LHCN-M2 (cell line): ENCODE results near the gene ZCCHC2. TPM values are rescaled to one million over a fixed set of nuclear protein-coding genes. Genes with fewer than 3 reads are reported as not detected.

ENCODE experiments used
- DNase-seq: peaks from one replicate; pipeline ENCODE4 v3.0.0-alpha.2; 2012; ENCODE audit warnings: low read depth
- total RNA-seq: library from RNA; depleted of rRNA; stranded (reverse); fragments of >200 nt; gene quantifications from 2 replicates; pipeline ENCODE4 v1.2.3, GENCODE V29; 2014

Gene ZCCHC2
- total RNA-seq, 1 experiment from 2014 or later = 2.5 TPM

- DNase-seq = no peak
Measured at GRCh38 chr18:62576845-62577512, 54.2 kb downstream of the ZCCHC2 start.

GRCh38 chr18:62577765-62578164 lies 54.9 kb downstream of the ZCCHC2 start:
- DNase-seq = no peak

DNA sequence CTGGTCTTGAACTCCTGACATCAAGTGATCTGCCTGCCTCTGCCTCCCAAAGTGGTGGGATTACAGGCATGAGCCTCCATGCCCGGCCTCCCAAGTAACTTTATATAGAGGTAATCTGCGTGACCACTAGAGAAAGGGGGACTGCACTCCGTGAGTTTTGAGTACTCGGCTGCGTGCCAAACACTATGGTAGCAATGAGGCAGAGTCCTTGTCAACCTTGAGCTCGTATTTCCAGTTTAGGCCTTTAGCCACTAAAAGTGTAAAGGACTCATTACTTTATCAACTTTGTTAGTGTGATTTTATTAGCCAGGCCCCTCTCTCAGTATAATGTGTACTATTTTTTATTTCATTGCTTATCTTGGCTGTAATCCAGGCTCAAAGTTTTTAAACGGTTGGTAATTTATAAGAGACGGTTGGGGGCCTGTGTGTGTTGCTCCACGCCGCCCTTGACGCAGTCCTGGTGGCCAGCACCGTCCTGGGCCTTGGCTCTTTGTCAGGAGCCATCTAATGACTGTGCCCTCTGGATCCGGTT lies 56.2 kb downstream of the ZCCHC2 start:
- DNase-seq = no peak

DNA sequence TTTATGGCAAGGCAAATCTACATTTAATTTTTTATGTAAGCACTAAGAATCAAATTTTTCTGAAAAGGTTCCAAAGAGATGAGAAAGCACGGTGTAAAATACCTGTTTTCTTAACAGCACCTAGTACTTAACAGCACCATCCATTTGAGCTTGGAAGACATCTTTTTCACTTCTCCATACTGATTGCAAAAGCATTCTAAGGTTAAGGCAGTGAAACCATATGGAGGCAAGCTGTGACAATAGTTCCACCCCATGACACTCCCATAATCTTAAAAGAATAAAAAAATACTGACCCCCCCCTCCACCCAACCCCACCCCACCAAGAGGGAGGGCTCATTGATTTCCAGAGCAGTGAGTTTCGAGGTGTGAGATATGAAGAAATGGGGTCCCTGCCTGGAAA lies 60.6 kb downstream of the ZCCHC2 start:
- DNase-seq = no peak

DNA sequence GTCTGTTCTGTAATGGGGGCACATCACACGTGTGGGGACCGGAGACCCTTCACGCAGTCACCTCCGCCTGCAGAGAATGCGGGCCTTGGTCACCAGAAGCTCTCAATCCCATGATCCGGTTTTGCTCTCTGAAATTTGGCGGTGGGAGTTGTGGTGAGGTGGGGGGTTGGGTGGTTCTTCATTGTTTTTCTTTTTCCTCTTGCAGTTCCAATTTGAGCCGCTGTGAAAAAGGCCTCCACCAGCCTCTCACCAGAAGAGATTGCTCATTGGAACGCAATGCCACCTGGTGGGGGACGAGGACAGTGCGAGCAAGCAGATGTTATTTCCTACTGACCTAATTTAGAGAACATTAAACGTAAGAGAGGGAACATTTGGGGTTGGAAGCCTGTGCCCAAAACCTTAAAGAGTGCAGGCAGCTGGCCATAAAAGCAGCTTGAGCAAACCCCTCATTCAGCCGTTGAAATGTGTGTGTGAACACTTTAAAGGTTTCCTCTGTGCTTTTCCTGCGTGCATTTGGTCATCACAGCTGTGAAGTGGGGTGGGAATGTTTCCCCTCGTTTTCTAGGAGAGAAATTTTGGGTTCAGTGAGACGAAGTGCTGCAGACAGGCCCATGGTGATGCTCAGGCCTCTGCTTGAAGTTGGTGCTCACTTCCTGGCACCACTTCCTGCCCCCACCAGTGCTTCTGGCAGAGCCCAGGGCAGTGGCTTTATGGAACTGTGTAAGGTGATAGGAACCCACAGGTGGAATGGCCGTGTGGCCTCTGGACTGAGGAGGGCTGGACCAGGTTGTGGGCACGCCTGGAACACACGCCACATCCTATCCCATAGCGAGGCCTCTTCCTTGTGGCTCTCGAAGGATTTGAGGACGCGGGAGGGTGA lies 61.7 kb downstream of the ZCCHC2 start:
- peak; percentile 81 for DNase-seq

- DNase-seq = no peak
Measured at GRCh38 chr18:62585274-62586150, 62.7 kb downstream of the ZCCHC2 start.

GRCh38 chr18:62586151-62586774 lies 63.4 kb downstream of the ZCCHC2 start:
- peak; percentile 56 for DNase-seq

DNA sequence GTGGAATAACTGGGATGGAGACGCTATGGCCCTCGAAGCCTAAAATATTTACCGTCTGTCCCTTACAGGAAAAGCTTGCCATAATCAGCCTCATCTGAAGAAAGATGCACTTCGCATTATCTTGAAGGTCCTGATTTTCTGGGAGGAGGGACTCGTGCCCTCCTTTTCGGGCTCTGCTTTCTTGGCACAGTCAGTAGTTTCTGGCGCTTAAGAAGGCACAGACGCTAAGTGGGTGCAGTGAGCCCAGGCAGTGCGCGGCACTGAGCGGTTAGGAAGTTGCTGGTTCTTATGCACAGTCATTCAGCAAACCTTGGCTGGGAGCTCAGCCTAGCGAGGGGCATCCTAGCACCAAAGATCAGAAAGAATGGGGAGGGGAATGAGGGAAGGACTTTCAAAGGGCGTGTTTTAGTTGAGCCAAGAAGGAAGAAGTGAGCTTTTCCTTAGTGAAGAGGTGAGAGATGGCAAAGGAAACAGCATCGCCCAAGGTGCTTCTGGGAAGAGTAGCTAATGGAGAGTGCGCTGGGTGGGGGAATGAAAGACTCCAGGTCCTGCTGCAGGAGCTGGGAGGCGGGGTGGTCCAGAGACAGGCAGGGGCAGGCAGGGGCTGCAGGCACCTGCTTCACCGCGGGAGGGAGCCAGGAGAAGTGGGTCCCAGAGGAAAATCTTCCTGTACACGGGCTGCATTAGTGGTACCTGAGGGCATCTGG lies 64.1 kb downstream of the ZCCHC2 start:
- no peak for DNase-seq

- no peak for DNase-seq
Measured at GRCh38 chr18:62587689-62588088, 64.9 kb downstream of the ZCCHC2 start.

DNA sequence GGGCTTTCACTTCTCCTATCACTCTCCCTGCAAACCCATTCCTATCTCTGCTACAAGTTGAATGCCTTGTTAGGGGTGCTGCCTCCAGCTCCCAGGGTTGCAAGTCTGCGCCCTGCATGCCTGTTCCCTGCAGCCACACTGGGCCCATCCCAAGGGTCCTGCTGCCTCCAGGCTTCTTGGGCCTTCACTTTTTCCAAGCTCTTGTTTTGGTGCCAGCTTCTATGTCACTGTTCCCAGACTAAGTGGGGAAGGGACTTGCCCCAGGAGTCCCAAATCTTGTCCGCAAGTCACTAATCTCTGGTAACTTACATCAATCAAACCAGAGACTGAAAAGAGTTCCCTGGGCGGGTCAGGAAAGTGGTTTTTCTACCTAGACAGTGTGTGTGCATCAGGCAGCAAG lies 65.4 kb downstream of the ZCCHC2 start:
- no peak for DNase-seq

DNA sequence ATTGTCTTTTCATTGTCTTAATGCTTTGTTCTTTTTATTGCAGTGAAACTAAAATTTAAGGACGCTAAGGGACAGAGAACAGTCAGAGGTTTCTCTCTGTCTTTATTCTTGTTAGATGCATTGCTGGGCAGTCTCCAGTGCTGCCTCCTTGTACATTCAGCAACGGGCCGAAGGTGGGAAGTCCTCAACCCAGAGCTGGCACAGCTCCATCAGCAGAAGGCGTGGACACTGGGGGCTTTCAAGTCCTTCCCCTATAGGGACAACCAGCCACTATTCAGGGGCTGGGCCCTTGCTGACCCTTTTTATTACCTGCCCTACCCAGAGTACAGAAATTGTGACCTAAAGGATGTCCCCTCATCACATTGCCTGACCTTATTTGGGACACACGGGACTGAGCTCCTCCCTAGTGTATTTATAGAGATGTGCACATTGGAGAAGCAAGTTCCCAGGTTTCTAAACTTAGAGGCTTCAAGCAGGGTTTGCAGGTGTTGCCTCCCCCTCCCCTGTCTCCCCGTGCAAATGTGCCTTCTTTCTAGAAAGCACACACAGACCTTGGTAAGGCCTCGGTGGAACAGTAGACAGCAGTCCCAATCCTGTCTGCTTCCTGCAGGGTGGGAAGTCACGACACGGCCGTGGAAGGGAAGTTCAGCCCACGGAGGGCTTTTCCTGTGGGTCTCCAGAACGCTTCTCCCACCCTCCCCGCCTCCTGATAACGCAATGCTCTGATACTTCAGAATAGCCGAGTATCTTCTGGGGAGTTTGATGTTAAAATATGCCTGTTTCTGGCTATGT lies 68.2 kb downstream of the ZCCHC2 start:
- no peak for DNase-seq

DNA sequence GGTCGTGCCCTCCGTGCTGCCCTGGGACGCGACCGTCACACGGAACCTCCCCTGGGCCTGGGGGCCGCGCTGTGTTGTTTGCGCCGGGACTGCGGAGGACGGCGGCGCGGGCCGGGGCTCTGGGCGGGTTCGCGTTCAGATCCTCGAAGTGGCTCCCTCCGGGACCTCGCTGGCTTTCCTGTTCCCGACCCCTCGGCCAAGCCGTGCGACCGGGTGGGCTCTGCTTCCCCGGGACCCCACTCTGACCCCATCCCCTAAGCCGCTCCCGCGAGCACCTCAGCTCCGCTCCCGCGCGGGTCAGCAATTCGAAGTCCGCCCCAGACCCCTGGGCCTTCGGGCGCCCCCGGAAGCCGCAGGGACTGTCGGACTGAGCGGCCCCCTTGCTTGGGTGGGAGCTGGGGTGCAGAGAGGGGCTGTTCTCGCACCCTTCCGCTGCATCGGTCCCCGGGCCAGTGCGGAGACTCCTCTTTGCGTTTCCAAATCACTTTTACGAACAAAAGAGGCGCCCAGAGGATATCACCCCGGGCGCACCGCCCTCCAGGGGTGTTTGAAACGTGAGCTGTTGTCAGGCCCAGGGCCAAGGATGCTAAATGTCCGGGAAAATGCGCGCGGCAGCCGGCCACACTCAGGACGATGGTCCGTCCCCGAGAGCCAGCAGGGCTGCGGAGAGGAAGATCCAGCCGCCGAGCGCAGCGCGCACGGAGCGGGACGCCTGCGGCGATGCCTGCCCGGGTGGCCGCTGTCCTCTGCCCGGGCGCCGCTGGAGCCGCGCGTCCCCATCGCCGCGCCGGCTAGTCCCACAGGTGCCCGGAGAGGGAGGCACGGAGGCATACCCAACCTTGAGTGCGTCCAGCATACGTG lies 73.5 kb downstream of the ZCCHC2 start:
- DNase-seq = no peak

DNA sequence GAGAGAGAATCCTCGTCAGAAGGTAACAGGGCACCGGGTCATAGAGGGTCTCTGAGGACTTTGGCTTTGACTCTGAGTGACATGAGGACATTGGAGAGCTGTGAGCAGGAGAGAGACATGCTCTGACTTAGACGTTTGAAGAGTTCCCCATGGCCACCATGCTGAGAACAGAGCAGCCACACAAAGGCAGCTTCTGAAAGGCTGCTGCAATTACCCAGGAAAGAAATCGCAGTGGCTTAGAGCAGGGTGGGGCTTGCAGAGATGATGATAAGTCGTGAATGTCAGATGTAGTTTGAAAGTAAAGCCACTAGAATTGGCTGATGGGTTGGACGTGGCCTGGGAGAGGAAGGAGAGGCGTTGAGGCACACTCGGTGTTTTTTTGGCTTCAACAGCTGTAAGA lies 79.0 kb downstream of the ZCCHC2 start:
- DNase-seq = no peak

DNA sequence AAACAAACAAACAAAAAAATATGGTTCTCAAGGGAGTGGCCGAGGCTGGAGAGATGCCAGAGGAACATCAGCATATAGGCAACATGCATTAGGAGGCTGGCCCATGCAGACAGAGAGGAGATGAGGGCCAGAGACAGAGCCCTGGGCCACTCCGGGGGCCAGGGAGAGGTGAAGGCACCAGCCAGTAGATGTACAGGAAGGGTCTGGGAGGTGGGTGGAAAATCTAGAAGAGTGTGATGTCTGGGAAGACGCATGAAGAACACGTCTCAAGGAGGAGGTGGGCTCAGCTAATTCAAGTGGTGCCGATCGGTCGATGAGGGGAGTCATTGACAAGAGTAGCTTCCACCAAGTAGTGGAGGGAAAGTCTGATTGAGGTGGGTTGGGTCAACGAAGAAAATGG lies 79.9 kb downstream of the ZCCHC2 start:
- DNase-seq = no peak

- DNase-seq = no peak
Measured at GRCh38 chr18:62603211-62603610, 80.4 kb downstream of the ZCCHC2 start.

DNA sequence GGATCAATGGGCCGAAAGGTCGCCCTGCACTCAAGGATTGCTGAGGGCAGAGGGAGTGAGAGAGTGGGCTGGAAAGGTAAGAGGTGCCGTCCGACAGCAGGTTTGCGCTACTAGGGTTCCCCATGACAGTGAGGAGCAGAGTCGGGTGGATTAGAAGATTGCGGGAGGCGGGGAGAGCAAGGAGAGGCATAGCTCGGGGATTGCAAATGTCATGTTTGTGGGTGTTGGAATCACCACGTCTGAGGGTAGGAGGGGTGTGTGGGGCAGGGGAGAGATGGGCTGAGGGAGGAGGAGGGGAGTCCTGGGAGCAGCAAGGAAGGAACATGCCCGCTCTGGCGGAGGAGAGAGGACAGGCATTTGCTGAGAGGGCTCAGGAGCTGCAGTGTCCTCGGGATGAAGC lies 81.2 kb downstream of the ZCCHC2 start:
- DNase-seq = no peak

GRCh38 chr18:62605685-62606084 lies 82.9 kb downstream of the ZCCHC2 start:
- DNase-seq = no peak

DNA sequence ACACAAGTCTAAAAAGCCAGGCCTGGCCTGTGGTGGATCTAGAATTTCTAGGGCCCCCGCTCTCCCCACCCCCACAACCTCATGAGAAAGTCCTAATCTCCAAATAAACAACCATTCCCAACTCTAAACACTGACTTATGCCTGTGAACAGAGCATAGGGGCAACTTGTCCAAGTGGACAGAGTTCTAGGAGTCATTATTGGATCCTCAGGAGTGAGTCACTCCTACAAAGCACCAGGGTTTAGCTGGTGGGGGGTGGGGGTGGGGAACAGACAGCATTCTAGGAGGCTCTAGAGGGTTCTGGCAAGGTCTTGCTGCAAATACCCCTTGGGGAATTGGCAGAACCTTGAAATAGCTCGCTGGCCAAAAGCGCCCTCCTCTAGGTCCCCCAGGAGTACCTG lies 83.3 kb downstream of the ZCCHC2 start:
- DNase-seq = no peak

GRCh38 chr18:62607302-62607701 lies 84.5 kb downstream of the ZCCHC2 start:
- DNase-seq = no peak
